Activated naive CD4-positive, alpha-beta T cell treated with anti-CD3 and anti-CD28 coated beads, Interleukin-2, amount 50 U/mL, for 16 hours (primary cell): ENCODE results near the gene MREG.
A peak's percentile ranks its signal among the peaks of the same experiment; 100 is the strongest.
"Not testable (repeated sequence)": the region's sequence is repeated elsewhere in the genome, so short reads cannot be mapped to it uniquely, and the experiment has no call there.

Experiments used
- DNase-seq: peaks from one replicate; pipeline ENCODE4 v3.0.0-alpha.2; 2020

Gene MREG

GRCh38 chr2:216021768-216022565 is 8.6 kb upstream of the MREG start:
- no peak for DNase-seq

GRCh38 chr2:216018709-216019108 is 5.4 kb upstream of the MREG start:
- no peak for DNase-seq

- DNase-seq = no peak
These were observed 4.0 kb upstream of the MREG start for GRCh38 chr2:216017365-216017764.

- no peak for DNase-seq
These were observed 3.2 kb upstream of the MREG start for GRCh38 chr2:216016581-216016980.

- DNase-seq = peak; percentile 40
These were observed 2.5 kb upstream of the MREG start for GRCh38 chr2:216015722-216016464.

- DNase-seq = no peak
These were observed 1.6 kb upstream of the MREG start for GRCh38 chr2:216014986-216015385.

- no peak for DNase-seq
These were observed 655 bp upstream of the MREG start for GRCh38 chr2:216014006-216014405.

- DNase-seq = no peak
These were observed 596 bp downstream of the MREG start for GRCh38 chr2:216012830-216013079.

- no peak for DNase-seq
These were observed 1.1 kb downstream of the MREG start for GRCh38 chr2:216012133-216012829.

- not testable (repeated sequence) for DNase-seq
These were observed 4.1 kb downstream of the MREG start for GRCh38 chr2:216009215-216009614.

GRCh38 chr2:216008387-216008786 is 5.0 kb downstream of the MREG start:
- DNase-seq = no peak

- no peak for DNase-seq
These were observed 7.1 kb downstream of the MREG start for GRCh38 chr2:216006164-216006663.

GRCh38 chr2:216004697-216005283 is 8.6 kb downstream of the MREG start:
- DNase-seq = no peak

- no peak for DNase-seq
These were observed 9.3 kb downstream of the MREG start for GRCh38 chr2:216003876-216004696.

GRCh38 chr2:216002693-216003092 is 10.7 kb downstream of the MREG start:
- DNase-seq = no peak

GRCh38 chr2:216002101-216002678 is 11.2 kb downstream of the MREG start:
- DNase-seq = no peak

- no peak for DNase-seq
These were observed 11.9 kb downstream of the MREG start for GRCh38 chr2:216001216-216002100.

GRCh38 chr2:215998636-215999035 is 14.7 kb downstream of the MREG start:
- DNase-seq = no peak

- no peak for DNase-seq
These were observed 16.1 kb downstream of the MREG start for GRCh38 chr2:215997219-215997618.

- DNase-seq = no peak
These were observed 18.4 kb downstream of the MREG start for GRCh38 chr2:215994911-215995310.
